Measurements from ENCODE around the gene UBXN10. TPM values are rescaled to one million over a fixed set of nuclear protein-coding genes. Genes with fewer than 3 reads are reported as not detected.

The UBXN10 gene
- total RNA-seq, 1 experiment from 2014 or later, result 0.33 TPM

GRCh38 chr1:20138346-20138745 is 47.5 kb upstream of the UBXN10 start:
- peaks cover 7% of the 10 kb centered on the region for H3K36me3 Mint-ChIP-seq (ENCODE audit: insufficient read depth, unreplicated experiment)
- intact Hi-C loops (cut with micrococcal nuclease; ENCODE audit: unreplicated experiment), result no loop called here
- no peak for DNase-seq
- BruUV-seq (replicated peaks), result no TSS peak
- peaks cover 22% of the 10 kb centered on the region for H3K4me1 Mint-ChIP-seq (ENCODE audit: low read depth, unreplicated experiment)
- H3K27me3 Mint-ChIP-seq (ENCODE audit: unreplicated experiment), result no peaks in the 10 kb centered on the region
- H3K4me3 Mint-ChIP-seq (ENCODE audit: low read depth, unreplicated experiment), result no peak overlapping the region
- CTCF ChIA-PET, result no interaction called here
- no peaks in the 10 kb centered on the region for H3K9me3 Mint-ChIP-seq (ENCODE audit: low read depth, unreplicated experiment)
- no peak overlapping the region for H3K27ac Mint-ChIP-seq (ENCODE audit: unreplicated experiment)
- TF ChIP-seq CTCF (IDR thresholded peaks at IDR 0.05; ENCODE audit: unreplicated experiment), result no peak

GRCh38 chr1:20138961-20139550 is 46.8 kb upstream of the UBXN10 start, which contains the start of gene PLA2G2F:
Gene PLA2G2F, plus strand, starts transcription at chr1:20139323. Its CDS starts 105 bp downstream, at chr1:20139428.
- intact Hi-C loops (cut with micrococcal nuclease; ENCODE audit: unreplicated experiment), result no loop called here
- Mint-ChIP-seq H3K9me3 (ENCODE audit: low read depth, unreplicated experiment) (no peaks in the 10 kb centered on the region), H3K36me3 (ENCODE audit: insufficient read depth, unreplicated experiment) (peaks cover 7% of the 10 kb centered on the region), H3K27me3 (ENCODE audit: unreplicated experiment) (no peaks in the 10 kb centered on the region), H3K27ac (ENCODE audit: unreplicated experiment) (no peak within 1 kb of the TSS), H3K4me1 (ENCODE audit: low read depth, unreplicated experiment) (peaks cover 22% of the 10 kb centered on the region), H3K4me3 (ENCODE audit: low read depth, unreplicated experiment) (no peak within 1 kb of the TSS)
- BruUV-seq (replicated peaks), result no TSS peak
- DNase-seq, result no peak
- no peak for TF ChIP-seq CTCF (IDR thresholded peaks at IDR 0.05; ENCODE audit: unreplicated experiment)
- CTCF ChIA-PET, result no interaction called here

GRCh38 chr1:20139776-20140612 is 45.9 kb upstream of the UBXN10 start:
- Mint-ChIP-seq H3K27ac (ENCODE audit: unreplicated experiment) (no peak overlapping the region), H3K27me3 (ENCODE audit: unreplicated experiment) (no peaks in the 10 kb centered on the region), H3K4me3 (ENCODE audit: low read depth, unreplicated experiment) (no peak overlapping the region), H3K36me3 (ENCODE audit: insufficient read depth, unreplicated experiment) (peaks cover 7% of the 10 kb centered on the region), H3K4me1 (ENCODE audit: low read depth, unreplicated experiment) (peaks cover 22% of the 10 kb centered on the region), H3K9me3 (ENCODE audit: low read depth, unreplicated experiment) (no peaks in the 10 kb centered on the region)
- intact Hi-C loops (cut with micrococcal nuclease; ENCODE audit: unreplicated experiment), result no loop called here
- CTCF ChIA-PET, result no interaction called here
- TF ChIP-seq CTCF (IDR thresholded peaks at IDR 0.05; ENCODE audit: unreplicated experiment), result no peak
- DNase-seq, result no peak
- BruUV-seq (replicated peaks), result no TSS peak

GRCh38 chr1:20141001-20141400 is 44.9 kb upstream of the UBXN10 start:
- H3K4me1 Mint-ChIP-seq (ENCODE audit: low read depth, unreplicated experiment), result peaks cover 22% of the 10 kb centered on the region
- intact Hi-C loops (cut with micrococcal nuclease; ENCODE audit: unreplicated experiment), result no loop called here
- no peak for TF ChIP-seq CTCF (IDR thresholded peaks at IDR 0.05; ENCODE audit: unreplicated experiment)

More at GRCh38 chr1:20141001-20141400, 44.9 kb upstream of the UBXN10 start:
- DNase-seq, result no peak
- Mint-ChIP-seq H3K9me3 (ENCODE audit: low read depth, unreplicated experiment) (no peaks in the 10 kb centered on the region), H3K36me3 (ENCODE audit: insufficient read depth, unreplicated experiment) (peaks cover 7% of the 10 kb centered on the region), H3K27ac (ENCODE audit: unreplicated experiment) (no peak overlapping the region), H3K4me3 (ENCODE audit: low read depth, unreplicated experiment) (no peak overlapping the region), H3K27me3 (ENCODE audit: unreplicated experiment) (no peaks in the 10 kb centered on the region)
- CTCF ChIA-PET, result no interaction called here
- no TSS peak for BruUV-seq (replicated peaks)
